Fibroblast of the conjunctiva (primary cell): Measurements from ENCODE around the gene TNPO2.
A peak's percentile ranks its signal among the peaks of the same experiment; 100 is the strongest.
"Not testable (repeated sequence)": the region's sequence is repeated elsewhere in the genome, so short reads cannot be mapped to it uniquely, and the experiment has no call there.

ENCODE experiments used
- DNase-seq: peaks from one replicate; pipeline ENCODE4 v3.0.0-alpha.2; 2010; ENCODE audit warnings: low read depth

The TNPO2 gene

DNA sequence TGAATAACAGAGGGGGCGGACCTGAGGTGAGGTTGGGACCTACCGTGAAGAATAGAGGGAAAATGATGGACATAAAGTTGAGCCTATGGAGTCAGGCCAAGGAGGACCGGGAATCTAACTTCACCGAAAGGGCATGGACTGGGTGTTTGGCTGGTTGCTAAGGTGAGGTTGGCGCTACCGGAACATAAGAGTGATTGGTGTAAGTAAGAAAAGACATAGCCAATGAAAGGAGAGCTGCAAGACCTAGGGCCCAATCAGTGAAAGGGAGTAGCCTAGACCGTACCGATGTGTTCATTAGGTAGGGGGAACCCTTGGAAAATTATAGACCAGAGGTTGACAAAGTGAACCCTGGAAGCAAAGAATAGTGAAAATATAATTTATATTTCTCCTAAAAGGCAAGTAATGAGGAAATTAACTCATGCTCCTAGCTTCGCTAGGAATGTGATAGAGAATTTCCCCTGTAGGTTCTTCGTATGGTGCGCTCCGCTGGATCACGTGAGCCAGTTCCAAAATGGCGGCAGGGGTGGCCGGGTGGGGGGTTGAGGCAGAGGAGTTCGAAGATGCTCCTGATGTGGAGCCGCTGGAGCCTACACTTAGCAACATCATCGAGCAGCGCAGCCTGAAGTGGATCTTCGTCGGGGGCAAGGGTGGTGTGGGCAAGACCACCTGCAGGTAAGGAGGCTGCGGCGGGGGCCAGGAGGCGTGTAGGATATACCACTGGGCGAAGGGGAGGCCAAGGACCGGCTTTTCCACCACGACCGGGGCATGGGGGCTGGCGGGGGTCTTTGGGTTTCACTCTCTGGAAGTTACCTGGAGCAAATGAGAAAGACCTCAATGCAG, 13.5 kb upstream of the TNPO2 start, which contains the start of gene GET3:
GET3 (plus strand) TSS at position 503 of the 840 bp plus-strand sequence; CDS start at position 512, 9 bp downstream.
- DNase-seq, result peak; percentile 100

GRCh38 chr19:12733369-12734214, 9.9 kb upstream of the TNPO2 start:
- DNase-seq, result no peak

DNA sequence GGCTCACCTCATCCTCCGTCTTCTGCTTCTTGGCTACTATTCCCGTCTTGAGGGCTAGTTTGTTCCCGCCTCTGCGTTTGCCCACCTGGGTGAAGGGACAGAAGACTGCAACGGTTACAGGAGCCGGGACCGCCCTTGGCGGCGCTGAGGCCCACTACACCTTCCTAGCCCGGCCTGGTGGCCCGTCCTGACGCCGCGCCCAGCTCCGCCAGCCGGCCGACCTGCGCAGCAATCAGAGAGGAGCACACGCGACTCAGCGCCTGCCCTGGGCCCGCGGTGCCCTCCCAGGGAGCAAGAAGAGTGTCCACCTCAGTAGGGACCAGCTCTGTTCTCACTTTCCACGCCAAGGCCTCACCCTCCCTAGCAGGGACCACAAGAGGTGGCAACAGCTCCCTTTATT, 7.6 kb upstream of the TNPO2 start:
- DNase-seq, result no peak

- DNase-seq, result no peak
Observed at GRCh38 chr19:12730064-12730463, 6.3 kb upstream of the TNPO2 start.

- DNase-seq, result no peak
Observed at GRCh38 chr19:12727745-12728433, 4.2 kb upstream of the TNPO2 start.

- no peak for DNase-seq
Observed at GRCh38 chr19:12726988-12727316, 3.2 kb upstream of the TNPO2 start.

DNA sequence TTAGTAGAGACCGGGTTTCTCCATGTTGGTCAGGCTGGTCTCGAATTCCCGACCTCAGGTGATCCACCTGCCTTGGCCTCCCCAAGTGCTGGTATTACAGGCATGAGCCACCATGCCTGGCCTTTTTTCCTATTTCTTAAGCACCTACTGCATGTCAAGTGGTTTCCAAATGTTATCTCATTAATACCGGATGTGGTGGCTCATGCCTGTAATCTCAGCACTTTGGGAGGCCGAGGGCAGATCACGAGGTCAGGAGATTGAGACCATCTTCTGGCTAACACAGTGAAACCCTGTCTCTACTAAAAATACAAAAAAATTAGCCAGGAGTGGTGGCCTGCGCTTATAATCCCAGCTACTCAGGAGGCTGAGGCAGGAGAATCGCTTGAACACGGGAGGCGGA, 1.9 kb upstream of the TNPO2 start:
- DNase-seq, result not testable (repeated sequence)

GRCh38 chr19:12723381-12723640, 421 bp downstream of the TNPO2 start:
- no peak for DNase-seq

DNA sequence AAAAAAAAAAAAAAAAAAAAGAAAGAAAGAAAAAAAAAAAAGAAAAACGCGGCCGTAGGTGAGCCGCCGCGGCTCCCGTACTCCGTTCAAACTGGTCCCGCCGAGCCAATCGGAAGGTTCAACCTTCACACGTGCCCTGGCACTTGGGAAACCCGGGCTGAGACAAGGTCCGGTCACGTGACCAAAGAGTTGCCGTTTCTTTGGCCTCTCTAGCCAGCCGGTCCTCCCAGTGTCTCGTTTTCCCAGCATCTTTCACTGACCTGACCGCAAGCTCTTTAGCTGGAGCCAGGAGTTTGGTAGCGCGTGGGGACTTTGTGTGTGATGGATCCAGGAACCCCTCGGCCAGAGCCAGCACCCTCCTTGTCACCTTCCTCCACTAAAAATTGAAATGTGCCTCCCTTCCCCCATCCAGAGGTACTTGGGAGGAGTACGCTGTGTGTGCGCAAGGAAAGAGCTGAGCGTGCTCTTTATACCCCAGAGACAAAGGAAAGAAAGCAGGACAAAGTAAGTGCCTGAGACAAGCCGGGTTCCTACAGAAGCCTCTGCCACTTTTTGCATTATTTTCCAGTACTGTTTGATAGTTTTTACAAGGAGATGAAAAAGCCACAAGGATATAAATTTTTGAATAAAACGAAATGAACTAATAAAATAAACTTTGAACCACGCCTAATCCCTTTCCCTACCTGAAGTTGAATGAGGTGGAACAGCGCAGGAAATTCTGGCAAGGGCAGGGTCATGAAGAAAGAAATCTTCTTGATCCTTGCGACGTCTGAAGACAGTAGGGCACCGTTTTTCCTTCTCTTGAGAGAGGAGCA, 959 bp downstream of the TNPO2 start:
- peak; percentile 98 for DNase-seq

DNA sequence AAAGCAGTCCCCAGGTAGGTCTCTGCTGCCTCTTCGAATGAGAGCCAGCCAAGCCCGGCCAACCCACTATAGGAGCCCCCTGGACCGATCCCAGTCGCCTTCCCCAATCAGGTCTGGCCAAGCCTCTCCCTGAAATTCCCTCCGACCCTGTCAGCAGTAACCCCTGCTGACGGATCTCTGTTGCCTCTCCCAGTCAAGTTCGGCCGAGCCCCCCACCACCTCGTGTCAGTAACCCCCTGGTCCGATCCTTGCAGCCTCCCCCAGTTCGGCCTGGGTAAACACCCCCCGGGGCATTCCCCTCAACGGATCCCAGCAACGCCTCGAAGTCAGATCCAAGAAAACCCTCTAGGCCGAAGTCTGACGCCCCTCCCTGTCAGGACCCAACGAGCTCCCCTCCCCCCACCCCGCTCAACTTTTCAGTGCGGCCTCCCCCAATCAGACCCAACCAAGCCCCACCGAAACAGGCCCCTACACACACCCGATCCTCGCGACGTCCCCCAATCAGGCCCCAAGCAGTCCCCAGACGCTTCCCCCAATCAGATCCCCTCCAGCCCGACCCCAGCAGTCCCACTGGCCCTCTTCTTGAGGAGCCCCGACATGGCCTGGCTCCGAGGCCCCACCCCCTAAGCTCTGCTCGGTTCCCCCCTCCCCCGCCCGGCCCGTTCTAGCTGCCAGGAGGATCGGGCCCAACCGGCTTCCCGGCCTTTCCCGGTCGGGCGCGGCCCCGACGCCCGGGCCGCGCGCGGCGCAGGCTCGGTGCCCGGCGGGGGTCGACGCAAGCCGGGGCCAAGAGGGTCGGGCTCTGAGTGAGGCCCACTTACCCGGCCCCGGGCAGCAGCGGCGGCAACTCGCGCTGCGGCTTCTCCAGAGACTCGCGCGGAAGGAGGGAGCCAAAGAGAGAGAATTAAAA, 1.8 kb downstream of the TNPO2 start:
- DNase-seq, result peak; percentile 74

DNA sequence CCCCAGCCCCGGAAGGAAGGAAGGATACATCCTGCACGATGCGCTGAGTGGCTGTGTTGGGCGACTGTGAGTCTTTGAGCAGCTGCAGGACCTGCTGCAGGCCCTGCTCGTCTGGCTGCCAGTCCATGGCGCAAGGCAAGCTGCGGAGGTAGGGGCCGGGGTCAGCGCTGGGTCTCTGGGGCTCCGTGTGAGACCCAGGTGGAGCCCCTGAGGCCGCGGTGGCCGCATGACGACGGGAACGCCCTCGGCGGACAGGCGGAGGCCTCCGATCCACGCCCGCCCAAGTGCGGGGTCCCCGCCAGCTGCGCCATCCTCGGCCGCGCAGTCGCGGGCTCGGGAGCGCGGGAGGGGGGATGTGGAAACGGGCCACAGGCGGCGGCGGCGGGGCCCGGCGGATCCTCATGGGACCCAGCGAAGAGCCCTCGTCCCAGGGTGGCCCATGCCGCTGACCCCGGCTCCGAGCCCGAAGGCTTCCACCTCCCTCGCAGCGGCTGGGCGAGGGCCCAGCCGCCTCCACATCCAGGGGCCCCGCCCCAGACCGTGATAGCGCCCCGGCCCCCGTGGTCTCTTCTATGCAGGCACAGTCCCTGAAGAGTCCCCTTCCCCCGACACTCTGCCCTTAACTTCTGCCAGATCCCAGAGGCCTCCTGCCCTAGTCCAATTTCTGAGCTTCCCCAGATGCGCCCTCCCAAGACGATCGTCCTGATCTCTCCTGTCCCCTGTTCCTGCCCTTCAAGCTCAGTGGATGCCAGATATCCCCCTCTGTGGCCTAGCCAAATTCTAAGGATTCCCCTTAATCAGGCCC, 2.7 kb downstream of the TNPO2 start:
- DNase-seq, result no peak

DNA sequence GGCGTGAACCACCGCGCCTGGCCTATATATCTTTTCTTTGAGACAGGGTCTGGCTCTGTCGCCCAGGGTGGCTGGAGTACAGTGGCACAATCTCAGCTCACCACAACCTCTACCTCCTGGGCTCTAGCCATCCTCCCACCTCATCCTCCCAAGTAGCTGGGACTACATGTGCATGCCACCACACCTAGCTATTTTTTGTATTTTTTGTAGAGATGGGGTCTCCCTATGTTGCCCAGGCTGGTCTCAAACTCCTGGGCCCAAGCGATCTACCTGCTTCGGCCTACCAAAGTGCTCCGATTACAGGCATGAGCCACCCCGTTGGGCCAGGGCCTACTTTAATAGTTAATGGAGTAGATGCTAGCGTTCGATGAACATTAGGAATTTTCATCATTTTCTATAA, 3.4 kb downstream of the TNPO2 start:
- DNase-seq, result no peak

DNA sequence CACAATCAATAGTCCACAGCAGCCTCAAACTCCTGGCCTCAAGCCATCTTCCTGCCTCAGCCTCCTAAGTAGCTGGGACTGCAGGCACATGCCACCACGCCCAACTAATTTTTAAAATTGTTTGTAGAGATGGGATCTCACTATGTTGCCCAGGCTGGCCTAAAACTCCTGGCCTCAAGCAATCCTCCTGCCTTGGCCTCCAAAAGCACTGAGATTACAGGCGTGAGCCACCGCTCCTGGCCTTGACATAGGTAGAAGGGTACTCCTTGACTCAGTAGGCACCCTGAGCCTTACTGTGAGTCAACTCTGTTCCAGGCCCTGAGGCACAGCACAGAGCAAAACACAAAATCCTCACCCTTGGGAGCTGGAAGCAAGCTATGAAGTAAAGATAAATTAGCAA, 7.8 kb downstream of the TNPO2 start:
- DNase-seq, result no peak

DNA sequence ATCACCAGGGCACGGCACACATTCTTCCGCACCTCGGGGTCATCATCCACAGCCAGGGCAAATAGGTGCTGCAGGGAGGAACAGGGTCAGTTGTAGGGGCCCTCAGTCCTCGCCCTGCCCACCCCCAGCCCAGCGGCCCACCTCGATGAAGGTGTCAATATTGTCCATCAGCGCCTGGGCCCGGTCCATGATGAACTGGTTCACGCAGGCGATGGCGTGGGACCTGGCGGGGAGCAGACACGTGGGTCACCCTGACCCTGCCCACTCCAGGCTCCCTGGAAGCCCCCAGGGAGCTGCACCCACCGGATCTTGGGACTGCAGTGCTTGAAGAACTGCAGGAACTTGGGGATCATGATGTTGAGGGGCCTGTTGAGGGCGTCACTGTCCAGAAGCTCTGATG, 8.6 kb downstream of the TNPO2 start:
- DNase-seq, result no peak

DNA sequence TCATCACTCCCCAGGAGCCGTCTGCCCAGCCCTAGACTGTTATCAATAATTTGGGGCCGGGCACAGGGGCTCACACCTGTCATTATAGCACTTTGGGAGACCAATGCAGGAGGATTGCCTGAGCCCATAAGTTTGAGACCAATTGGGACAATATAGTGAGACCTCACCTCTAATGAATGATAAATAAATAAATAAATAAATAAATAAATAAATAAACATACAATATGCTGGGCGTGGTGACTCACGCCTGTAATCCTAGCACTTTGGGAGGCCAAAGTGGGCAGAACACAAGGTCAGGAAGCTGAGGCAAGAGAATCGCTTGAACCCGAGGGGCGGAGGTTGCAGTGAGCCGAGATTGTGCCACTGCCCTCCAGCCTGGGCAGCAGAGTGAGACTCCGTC, 10.4 kb downstream of the TNPO2 start:
- DNase-seq, result not testable (repeated sequence)

DNA sequence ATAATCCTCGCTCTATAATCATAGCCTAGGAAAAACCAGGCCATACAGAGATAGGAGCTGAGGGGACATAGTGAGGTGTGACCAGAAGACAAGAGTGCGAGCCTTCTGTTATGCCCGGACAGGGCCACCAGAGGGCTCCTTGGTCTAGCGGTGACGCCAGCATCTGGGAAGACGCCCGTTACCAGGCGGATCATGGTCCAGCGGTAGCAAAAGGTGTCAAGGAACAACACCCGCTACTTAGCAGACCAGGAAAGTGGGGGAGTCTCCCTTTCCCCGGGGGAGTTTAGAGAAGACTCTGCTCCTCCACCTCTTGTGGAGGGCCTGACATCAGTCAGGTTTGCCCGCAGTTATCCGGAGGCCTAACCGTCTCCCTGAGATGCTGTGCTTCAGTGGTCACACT, 11.7 kb downstream of the TNPO2 start:
- DNase-seq, result not testable (repeated sequence)

GRCh38 chr19:12711187-12711586, 12.5 kb downstream of the TNPO2 start:
- no peak for DNase-seq

GRCh38 chr19:12708641-12709040, 15.1 kb downstream of the TNPO2 start:
- no peak for DNase-seq

DNA sequence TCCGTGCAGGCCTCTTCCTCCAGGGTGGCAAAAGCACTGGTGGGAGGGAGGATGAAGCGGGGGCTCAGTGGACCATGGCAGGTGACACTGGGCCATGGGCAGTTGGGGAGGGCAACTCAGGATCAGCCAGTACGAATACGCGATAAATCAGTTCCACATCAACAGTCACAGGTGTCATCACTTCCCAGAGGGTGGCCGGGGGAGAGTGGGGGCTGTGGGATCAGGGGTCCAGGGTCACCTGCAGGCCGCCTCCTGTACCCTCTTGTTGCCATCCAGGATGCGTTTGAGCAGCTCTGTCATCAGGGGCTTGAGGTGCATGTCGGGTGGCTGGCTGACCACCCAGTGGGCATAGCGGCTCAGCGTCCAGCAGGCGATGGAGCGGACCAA, 17.4 kb downstream of the TNPO2 start:
- no peak for DNase-seq

DNA sequence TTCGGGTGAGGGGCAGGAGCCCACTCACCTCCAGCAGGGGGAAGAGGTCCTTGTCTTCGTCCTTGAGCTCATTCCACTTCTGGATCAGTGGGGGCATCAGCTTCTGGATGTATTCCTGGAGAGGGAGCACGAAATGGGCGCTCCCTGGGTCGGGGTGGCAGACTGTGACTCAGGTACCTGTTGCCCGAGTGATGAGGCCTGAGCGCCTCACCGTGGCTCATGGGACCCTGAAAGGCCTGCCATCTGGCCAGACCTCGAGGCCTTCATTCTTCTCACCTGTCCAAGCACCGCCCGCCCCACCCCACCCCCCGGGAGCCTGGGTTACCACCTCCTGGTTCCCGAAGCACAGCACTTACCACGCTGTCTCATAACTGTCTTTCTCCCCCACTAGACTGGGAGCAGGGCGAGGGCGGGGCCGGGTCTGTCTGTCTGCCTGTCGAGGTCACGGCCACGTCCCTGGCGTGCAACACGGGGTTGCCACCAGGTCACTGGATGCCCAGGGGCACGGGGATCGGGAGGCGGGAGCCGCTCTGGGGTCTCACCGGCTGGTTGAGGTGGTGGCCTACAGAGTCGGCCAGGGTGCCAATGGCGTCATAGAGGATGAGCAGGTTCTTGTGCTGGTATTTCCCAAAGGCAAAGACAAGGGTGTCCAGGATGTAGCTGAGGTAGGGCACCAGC, 17.9 kb downstream of the TNPO2 start:
- no peak for DNase-seq
